Activated CD8-positive, alpha-beta memory T cell treated with anti-CD3 and anti-CD28 coated beads for 24 hours (primary cell): ENCODE results near the gene CAPN9.
"Not testable (repeated sequence)": the region's sequence is repeated elsewhere in the genome, so short reads cannot be mapped to it uniquely, and the experiment has no call there.

Experiments
- DNase-seq: peaks from one replicate; pipeline ENCODE4 v3.0.0-alpha.2; 2020

CAPN9 gene

DNA sequence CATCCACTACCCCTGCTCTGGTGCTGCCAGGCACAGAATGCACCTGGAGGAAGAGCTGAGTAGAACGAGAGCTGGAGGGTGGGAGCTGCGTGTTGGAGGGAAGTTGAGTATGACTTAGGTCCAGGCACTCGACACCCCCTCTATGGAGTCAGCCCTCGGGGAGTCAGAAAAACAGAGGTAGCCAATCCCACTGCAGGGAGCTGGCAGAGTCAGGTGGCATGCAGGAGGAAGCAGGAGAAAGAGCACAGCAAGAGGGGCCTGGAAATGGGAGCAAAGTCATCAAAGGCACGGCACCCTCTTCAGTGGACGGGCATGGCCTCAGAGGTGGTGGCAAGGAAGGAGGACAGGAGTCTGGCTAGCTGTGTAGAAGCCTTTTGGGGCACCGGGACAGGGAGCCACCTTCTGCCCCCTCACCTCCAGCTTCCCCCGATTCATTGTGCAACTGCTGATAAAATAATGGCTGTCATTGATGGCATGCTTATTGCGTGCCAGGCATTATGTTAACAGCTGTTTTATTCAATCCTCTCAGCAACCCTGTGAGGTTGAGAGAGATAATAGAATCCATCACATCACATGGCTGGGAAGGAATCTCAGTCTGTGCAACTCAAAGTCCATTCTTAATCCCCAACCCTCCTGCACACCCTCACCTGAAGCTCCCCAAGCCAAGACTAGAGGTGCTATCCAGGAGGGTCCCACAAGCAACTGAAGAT is 79.1 kb downstream of the CAPN9 start:
- peak; percentile 4 for DNase-seq

DNA sequence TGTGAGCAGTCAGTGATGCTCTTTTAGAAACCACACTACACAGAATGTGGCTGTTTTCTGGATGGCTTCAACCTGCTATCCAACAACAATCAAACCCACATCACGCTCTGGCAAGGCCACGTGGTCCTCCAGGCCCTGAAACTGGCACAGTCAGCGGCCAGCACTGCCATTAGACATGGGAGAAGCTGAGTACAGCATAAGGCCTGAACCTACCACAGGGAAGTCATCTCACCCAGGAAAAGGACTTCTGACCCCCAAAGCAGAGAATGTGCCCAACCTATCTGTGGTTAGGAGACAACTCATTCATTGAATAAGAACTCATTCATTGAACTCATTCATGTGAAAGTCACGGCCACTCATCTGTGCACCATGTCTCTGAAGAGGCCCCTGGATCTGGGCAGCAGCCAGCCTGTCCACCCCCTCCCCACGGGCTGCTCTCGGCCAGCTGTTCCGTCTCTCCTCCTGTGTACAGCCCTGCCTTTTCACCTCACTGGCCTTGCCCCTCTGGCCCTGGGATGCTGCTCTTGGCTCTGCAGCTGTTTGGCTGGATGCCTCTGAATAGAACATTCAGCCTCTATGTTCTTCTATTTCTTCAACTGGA is 80.0 kb downstream of the CAPN9 start:
- peak; percentile 40 for DNase-seq

DNA sequence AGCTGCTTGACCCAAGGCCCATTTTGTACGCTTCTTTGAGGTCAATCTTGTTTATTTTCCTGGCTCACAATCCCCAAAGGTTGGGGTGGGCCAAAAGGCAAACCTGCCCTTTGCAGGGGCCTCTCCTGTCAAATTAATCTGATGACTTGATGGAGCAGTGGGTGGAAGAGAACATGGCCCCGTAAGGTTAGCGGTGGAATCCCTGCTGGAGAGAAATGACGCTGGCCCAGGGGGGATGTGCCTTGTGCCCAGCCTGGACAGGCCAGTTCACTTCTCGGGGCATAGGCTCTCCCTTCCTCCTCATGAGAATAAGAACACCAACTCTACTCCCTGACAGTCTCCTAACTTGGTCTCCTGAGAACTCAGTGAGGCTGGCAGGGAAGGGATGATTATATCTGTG is 80.6 kb downstream of the CAPN9 start:
- DNase-seq: peak; percentile 24

DNA sequence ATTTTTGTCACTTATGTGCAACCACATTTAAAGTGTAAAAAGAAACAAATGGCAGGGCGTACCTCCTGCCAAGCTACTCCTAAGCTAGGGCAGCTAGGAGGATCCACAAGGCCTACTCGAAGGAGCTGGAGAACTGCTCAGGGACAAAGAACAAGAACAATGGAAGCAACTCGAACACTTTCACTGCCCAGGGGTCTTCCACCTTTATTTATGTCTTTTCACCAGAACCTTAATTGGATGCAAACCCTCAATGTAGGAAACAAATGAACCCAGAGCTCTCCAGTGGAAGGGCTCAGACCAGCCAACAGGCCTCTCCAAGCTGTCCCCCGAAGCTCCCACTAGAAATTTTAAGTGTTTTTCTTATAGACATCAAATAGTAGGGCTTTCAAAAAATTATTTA is 81.2 kb downstream of the CAPN9 start:
- DNase-seq: peak; percentile 3

DNA sequence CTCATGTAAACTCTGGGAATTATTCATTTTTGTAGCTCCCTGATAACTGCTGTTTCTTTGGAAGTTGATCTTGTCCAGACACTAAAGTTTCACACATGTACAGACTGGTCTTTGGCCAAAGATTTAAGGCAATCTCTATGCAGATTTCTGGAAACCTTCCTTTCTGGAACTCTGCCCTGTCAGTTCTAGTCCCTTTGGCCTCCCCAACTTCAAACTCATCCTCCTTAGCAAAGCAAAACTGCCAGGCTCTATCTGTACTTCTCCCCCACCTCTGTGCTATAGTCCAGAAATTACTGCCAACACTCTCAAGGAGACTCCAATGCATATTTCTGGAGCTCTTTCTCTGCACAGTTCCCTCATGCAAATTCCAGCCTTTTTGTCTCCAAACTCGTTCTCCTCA is 84.6 kb downstream of the CAPN9 start:
- DNase-seq: peak; percentile 4

DNA sequence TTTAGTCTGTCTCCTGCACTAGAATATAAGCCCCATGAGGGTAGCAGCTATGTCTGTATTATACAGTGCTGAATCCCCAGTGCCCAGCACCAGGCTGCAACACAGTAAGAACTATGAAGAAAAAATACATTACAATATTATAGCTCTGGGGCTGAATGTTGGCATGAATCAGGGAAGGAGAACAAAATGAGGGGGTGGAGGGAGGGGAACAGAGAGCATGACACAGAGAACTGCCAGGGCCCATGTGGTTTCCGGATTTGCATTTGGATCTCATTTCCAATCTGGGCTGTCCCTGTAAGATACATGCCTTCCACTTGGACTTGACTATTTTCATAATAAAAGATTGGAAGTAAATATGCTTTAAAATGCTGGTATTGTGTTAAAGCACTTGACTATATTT is 85.3 kb downstream of the CAPN9 start:
- DNase-seq: peak; percentile 7

DNA sequence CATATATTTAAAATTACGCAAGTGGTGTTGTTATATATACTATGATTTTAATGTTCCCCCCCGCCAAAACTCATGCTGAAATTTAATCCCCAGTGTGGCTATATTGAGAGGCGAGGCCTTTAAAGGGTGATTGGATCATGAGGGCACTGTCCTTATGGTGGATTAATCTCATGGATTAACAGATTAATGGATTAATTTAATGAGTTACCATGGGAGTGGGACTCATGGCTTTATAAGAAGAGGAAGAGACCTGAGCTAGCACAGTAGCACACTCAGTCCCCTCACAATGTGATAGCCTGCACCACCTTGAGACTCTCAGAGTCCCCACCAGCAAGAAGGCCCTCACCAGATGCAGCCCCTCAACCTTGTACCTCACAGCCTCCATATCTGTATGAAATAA is 86.3 kb downstream of the CAPN9 start:
- DNase-seq: no peak

DNA sequence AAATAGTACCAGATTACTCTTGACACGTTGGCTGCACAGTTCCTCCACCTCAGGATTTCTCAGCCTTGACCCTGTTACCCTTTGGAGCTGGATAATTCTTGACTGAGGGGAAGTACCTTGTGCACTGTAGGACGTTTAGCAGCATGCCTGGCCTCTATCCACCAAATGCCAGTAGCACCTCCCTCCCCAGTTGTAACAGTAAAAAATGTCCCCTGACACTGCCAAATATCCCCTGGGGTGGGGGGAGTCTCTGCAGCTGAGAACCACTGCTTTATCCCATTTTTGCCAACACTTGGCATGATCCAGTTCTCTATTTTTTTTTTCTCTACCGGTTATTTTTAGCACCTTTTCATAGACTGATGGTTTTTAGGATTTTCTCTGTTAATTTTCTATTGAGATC is 87.1 kb downstream of the CAPN9 start:
- DNase-seq: peak; percentile 19

DNA sequence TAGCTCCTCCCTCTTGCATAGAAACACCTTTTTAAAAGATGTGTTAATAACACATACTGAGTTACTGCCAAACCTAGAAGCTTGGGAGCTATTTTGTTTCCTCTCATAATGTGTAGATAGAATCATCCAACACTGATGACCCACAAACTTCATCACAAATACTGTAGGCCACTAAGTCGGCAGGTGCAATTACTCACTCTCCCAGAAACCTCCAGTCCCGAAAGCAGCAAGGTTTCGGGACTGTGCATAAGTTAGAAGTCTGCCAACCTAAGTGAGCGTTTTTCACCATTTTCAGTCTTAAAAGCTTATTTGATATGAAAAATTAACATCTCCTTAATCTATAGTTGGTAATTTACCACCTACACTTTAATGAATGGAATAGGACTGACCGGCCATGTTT is 89.2 kb downstream of the CAPN9 start:
- no peak for DNase-seq

DNA sequence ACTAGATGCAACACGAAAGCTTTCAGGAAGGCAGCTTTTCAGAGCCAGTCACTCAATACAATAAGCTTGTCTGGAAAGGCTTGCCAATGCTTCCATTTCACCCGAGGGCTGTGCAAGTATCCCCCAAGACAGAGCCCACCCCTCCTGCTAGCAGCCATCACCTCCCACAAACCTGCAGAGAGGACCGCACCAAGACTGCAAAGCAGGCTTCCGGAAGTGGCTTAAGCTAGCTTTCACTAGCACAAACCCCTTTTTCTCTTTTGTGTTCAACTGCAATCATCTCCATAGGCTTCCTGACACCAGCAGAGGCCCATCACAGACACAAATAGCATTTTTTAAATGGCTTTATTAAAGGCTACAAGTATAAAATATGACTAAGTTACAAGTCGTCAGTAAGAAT is 89.6 kb downstream of the CAPN9 start:
- peak; percentile 15 for DNase-seq

DNA sequence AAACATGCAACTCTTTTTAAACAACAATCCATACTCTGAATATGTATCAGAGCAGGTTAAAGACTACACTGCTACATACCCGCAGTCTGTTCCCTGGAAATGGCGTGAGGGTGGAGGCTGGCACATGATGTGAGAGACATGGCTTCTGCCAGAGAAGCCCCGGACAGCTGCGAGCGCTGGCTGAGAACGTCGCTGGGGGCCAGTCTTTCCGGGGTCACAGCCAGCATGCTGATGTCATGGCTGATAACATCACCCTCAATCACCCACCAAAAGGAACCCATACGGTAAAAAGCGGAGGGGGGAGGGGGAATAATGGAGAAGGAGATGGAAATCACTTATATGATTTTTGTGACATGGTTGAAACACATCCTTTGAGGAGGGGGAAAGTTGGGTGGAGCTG is 92.0 kb downstream of the CAPN9 start:
- DNase-seq: no peak

DNA sequence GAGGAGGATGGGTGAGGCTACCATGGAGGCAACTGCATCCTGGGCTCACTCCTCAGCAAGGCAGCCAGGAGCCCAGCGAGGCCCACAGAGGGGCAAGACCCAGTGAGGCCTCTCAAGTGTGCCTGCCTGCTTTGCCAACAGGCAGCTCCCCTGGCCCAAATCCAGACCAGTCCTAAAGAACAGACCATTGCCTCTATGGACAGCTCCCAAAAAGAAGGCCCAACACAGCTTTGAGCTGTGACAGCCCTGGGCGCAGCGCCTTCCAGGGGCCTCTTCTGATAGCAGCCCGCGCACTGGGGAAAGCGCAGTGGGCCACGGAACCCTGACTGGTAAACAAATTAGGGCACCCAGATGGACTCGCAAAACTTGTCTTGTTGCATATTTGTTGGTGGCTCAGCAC is 95.6 kb downstream of the CAPN9 start:
- DNase-seq: no peak

DNA sequence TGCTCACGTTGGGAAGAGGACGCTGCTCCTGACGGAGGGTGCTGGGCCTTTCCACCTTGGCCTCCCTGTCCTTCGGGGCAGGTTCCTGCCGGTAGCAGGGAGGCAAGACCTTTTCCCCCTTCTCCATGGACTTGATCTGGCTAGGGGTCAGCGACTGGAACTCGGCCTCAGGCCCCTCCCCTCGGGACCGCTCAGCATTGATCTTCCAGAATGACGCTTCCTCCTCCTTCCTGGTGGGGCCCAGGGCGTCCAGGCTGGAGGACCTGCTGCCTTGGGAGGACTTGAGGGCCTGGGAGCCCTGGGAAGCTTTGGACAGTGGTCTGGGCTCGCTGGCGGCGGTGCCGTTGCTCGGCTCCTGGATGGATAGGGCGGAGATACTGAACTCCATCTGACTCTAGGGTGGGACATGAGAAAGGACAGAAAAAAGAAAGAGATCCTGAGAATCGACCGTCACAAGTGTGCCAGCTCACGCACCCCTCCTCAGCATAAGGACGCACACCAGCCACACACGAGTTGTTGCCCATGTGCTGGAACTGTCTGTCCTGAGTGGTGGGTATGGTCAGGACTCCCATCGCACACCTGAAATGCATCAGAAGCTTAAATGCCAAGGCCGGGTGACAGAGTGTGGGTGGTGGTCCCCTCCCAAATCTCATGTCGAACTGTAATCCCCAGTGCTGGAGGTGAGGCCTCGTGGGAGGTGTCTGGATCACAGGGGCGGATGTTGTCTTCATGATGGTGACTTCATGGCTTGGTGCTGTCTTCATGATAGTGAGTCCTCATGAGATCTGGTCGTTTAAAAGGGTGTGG is 96.5 kb downstream of the CAPN9 start:
- DNase-seq: no peak

DNA sequence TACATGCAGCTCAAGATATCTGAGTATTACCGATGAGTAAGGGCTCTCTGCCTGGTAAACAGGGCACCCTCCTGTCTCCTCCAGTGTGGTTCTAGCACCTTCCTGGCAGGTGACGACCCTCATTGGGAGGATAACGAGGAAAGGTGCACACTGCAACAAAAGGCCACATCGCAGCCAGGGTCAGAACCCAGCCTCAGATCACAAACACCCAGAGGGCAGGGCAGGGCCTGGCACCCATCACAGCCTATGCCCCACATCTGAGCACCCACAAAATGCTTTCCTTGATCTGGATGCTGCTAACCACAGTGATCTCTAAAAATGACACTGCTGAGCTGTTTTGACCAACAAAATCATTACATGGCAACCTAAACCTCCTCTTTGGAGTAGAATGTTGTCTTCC is 97.4 kb downstream of the CAPN9 start:
- no peak for DNase-seq

DNA sequence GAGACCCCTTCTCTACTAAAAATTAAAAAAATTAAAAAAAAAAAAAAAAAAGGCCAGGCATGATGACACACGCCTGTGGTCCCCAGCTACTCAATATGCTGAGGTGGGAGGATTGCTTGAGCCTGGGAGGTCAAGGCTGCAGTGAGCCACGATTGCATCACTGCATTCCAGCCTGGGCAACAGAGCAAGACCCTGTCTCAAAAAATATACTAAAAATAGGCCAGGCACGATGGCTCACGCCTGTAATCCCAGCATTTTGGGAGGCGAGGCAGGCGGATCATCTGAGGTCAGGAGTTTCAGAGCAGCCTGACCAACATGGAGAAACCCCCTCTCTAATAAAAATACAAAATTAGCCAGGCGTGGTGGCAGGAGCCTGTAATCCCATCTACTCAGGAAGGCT is 98.0 kb downstream of the CAPN9 start:
- DNase-seq: not testable (repeated sequence)

DNA sequence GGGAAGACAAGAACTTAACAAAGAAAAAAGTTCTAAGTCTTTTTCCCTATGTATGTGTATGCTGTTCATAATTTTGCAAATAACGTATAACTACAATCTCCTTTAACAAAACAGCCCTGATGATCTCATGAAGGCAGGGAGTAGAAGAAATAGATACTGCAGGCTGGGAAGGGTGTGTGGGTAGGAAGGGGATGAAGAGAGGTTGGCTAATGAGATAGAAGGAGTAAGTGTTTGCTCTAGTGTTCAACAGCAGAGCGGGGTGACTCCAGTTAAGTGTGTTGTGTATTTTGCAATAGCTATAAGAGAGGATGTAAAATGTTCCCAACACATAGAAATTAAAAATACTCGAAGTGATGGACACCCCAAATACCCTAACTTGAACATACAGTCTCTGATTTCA is 101.0 kb downstream of the CAPN9 start:
- no peak for DNase-seq

DNA sequence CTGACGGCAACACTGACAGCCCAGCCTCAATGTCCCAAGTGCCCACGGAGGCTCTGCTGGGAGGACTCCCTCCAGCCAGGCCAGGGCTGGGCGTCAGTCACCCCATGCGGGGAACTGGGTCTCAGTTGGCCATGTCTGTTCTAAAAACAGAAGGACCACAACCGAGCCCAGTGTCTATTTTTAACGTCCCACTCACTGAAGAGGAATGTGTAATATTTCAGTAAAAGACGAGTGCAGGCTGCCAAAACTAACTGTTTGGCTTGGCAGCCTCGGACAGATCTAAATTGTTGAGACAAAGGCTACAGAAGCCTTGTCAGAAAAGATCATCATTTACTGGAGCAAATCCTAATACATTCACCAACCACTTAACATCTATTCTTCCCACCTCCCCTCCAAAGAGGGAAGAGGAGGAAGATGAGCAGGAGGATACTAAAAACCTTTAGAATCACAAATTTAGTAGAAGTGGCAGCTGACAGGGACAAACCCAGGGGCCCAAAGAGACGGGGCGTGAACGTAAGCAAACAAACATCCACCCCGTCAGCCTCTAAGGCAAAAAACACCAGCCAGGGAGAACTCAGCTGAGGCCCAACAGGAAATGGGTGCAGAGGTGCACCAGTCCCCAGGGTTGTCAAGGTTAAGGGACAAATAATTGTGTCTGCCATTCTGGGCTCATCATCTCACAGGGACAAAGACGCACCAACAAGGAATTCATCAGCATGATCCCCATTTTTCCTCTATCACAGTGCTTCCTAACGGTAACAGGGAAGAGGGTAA is 102.5 kb downstream of the CAPN9 start:
- no peak for DNase-seq

DNA sequence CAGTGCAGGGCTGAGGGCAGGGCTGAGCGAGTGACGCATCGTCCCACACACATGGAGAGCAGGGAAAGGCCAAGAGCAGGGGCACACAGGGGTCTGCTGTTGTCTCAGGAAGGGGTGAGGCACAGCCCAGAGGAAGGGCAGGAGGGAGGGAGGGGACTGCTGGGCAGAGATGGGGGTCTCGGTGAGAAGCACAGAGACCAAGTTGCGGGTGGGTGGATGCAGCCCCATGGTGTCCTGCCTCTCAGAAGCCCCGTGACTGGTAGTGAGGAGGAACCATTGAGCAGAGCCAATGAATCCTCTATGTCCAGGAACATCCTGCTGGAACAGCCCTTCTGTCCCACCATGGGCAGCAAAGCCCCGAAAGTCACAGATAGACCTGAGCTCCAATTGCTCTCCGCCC is 103.4 kb downstream of the CAPN9 start:
- DNase-seq: no peak

DNA sequence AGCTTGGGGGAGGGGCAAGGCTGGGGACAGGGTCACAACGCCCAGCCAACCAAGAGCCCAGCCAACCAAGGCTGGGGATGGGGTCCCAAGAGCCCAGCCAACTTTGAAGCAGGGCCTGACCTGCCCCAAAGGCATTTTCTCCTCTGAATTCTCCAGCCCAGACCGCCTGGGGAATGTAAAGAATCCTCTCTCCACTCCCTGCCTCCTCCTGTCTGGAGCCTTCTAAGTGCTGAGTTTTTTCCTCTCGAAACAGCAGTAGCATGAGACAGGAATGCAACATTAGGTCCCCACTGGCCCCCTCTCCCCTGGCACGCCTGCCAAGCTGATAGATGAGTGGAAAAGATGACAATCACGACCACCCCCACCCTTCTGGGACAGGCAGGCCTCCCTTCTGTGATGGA is 104.1 kb downstream of the CAPN9 start:
- DNase-seq: no peak
